KBM-7 (cell line): Measurements from ENCODE around the gene CEMIP.

Source experiments
- DNase-seq: peaks from one replicate; pipeline ENCODE4 v3.0.0-alpha.2; 2015
- in situ Hi-C: fragments of 300-500 bp; cut with MboI; formaldehyde crosslinking; loops from 2 replicates; pipeline ENCODE4 v1.14.3; 2020; ENCODE audit warnings: low sequenced_read_pairs, low pct_unique_long_range_greater_than_20kb, mixed read lengths

The CEMIP gene

DNA sequence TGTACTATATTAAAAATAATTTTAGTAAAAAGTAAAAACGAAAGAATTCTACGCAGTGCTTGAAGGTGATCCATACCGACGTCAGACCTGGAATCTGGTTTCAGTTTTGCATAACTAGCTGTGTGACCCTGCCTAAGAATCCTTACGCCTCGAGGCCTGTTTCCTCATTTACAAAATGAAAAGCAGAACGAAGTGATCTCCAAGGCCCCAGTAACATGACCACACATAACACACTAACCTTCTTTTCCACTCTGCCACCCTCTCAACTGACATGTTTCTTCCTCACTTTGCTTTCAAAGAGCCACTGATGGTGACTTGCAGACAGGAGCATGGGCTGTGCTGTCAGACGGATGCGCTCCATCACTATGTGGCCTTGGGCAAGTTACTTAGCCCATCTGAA lies 205.7 kb downstream of the CEMIP start:
- in situ Hi-C loops = no loop called here

DNA sequence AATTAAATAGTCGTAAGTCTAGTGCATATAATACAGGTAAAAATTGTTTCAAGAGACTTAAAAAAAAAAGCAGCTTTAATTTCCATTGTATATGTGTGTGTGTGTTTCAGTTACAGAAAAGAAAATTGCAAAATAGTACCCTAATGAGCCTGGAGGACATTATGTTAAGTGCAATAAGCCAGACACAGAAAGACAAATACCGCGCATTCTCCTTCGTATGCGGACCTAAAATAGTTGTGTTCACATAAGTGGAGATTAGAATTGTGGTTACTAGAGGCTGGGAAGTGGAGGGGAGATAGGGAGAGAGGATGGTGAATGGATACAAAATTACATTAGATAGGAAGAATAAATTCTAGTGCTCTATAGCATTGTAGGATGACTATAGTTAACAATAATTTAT lies 206.8 kb downstream of the CEMIP start:
- DNase-seq = no peak
- in situ Hi-C loops = no loop called here

More for the DNA sequence above, 205.7 kb downstream of the CEMIP start:
- peak; percentile 96 for DNase-seq

DNA sequence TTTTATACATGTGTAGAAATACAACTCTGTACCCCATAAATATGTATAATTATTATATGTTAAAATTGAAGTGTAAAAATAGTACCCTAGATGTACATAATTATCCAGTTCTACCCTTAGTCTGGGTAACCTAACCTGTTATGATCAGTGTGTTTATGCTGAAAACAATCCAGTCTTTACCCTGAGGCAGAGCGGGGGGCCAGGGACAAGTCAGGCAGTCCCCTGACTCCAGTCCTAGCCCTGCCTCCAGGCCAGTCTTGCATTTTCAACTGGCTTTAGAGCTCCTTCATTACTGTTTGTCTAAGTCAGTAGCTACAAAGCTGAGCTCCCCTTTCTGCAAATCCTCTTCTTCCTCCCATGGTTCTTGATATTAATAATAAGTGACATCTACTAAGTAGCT lies 207.3 kb downstream of the CEMIP start:
- in situ Hi-C loops = no loop called here
- DNase-seq = no peak

GRCh38 chr15:80988148-80988796 lies 209.1 kb downstream of the CEMIP start:
- in situ Hi-C loops = no loop called here
- no peak for DNase-seq

GRCh38 chr15:80989081-80989517 lies 209.9 kb downstream of the CEMIP start:
- in situ Hi-C loops = no loop called here
- DNase-seq = peak; percentile 67

DNA sequence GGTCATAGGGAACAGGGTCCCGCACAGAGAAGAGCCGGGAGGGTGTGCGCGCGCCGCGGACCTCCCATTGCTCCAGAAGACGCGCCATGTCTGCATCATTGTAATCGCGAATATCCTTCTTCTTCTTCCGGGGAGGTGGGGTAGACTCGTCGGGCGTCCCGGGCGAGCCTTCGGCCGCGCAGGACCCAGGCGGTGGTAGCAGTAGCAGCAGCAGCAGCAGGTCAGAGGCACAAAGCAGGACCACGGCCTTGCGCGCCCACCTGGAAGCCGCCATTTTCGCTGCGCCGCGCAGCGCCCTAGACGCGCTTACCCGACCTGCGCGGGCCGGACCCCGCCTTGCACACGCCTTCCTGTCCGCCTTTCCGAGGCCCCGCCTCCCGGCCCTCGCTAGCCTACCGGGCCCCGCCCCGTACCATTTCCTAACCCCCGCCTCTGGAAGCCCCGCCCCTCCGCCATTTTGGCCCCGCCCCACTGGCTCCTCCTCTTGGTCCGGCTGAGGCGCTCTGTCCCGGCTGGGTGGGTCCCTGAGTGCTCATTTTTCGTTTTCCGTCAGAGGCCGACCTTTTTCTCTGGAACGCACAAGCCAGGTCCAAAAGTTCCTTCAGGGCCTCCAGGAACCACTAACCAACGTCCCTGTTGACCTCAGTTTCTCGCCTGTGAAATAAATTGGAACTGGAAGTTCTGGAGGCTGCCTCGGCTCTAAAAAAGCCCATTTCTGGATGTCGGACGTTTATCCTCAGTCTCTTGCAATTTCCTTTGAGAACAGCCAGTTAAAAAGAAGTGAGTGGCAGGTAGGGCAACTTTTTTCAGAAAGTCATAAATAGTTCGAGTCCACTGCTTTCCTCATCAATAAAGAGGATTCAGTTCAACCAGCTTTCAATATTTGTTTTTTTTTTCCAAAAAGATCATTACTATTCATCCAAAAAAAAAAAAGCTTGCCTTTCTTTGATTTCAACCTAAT lies 210.6 kb downstream of the CEMIP start, which contains the start of gene MESD:
Gene MESD (minus strand): TSS at position 302 of the 961 bp plus-strand sequence. CDS start 28 bp downstream, at position 274.
- in situ Hi-C loops = loop anchor here (10.0 kb wide), 1 partner anchor 275 kb away; no protein-coding TSS in a partner anchor

GRCh38 chr15:80990955-80991354 lies 211.8 kb downstream of the CEMIP start:
- in situ Hi-C loops = loop anchor here (10.0 kb wide), 1 partner anchor 274 kb away; no protein-coding TSS in a partner anchor
- DNase-seq = no peak

More for the DNA sequence above, 210.6 kb downstream of the CEMIP start, which contains the start of gene MESD:
- DNase-seq = peak; percentile 97

DNA sequence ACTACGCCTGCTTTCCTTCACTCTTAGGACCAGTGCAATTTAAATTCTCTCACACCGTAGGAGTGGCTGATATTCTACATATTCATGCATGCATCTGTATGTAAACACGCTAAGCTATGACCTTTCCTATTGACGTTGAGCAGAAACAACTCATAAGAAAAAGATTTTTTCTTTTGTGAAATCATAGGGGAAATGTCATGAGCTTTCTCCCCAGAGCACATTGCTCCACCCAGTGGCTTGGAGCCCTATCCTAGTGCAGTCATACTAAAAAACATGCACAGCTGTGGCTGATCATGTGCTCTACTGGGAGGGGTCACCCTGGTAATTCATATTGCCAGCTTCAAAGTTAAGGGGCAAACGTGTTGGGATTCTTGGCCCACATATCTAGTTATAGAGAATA lies 212.3 kb downstream of the CEMIP start:
- in situ Hi-C loops = loop anchor here (10.0 kb wide), 1 partner anchor 273 kb away; no protein-coding TSS in a partner anchor
- peak; percentile 30 for DNase-seq

DNA sequence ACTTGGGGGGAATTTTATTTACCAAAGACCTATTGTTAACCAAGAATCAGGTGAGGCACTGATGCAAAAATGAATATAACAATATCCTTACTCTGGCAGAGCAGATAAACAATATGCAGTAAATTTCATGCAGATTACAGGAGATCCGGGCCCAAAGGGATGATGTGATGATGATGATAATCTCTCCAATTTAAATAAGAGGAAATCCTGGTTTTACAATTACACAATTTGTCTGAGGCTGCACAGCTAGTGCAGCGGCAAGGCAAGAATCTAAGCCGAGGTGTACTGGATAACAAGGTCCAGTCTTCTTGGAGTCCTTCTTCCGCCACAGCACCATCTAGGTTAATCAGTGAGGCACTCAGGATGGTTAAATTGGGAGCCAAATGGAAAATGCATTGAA lies 212.8 kb downstream of the CEMIP start:
- in situ Hi-C loops = loop anchor here (10.0 kb wide), 1 partner anchor 273 kb away; no protein-coding TSS in a partner anchor
- no peak for DNase-seq

GRCh38 chr15:80992441-80992840 lies 213.3 kb downstream of the CEMIP start:
- in situ Hi-C loops = loop anchor here (10.0 kb wide), 1 partner anchor 272 kb away; no protein-coding TSS in a partner anchor
- no peak for DNase-seq

DNA sequence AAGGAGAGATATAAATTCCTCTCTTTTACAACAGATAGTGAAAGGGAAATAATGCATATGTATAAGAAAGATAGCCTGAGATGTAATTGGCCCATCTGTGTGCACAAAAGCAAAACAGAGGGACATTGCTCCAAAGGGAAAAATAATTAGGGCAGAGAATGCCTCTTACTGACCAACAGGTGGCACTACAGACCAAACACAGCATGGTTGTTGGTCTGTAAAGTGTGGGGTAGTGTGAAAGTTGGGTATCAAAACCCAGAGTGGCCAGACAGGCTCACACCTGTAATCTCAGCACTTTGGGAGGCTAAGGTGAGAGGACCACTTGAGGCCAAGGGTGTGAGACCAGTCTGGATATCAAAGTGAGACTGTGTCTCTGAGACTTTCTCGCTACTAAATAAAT lies 217.1 kb downstream of the CEMIP start:
- peak; percentile 64 for DNase-seq
- in situ Hi-C loops = loop anchor here (10.0 kb wide), 1 partner anchor 269 kb away; no protein-coding TSS in a partner anchor

DNA sequence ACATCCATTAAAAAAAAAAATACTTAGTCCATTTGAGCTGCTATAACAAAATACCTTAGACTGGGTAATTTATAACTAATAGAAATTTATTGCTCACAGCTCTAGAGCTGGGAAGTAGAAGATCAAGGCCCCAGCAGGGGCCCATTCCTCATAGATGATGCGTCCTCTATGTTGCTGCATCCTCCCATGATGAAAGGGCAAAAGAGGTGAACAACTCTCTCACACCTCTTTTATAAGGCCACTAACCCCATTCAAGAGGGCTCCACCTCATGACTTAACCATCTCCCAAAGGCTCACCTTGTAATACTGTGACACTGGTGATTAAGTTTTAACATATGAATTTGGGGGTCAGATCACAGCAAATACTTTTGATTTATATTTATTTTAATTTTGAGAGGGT lies 218.5 kb downstream of the CEMIP start:
- DNase-seq = no peak
- in situ Hi-C loops = loop anchor here (10.0 kb wide), 1 partner anchor 267 kb away; no protein-coding TSS in a partner anchor

- in situ Hi-C loops = loop anchor here (10.0 kb wide), 1 partner anchor 267 kb away; no protein-coding TSS in a partner anchor
- DNase-seq = no peak
Observed at GRCh38 chr15:80998251-80998650, 219.1 kb downstream of the CEMIP start.

GRCh38 chr15:80999623-81000036 lies 220.5 kb downstream of the CEMIP start:
- peak; percentile 86 for DNase-seq
- in situ Hi-C loops = loop anchor here (10.0 kb wide), 1 partner anchor 265 kb away; no protein-coding TSS in a partner anchor

DNA sequence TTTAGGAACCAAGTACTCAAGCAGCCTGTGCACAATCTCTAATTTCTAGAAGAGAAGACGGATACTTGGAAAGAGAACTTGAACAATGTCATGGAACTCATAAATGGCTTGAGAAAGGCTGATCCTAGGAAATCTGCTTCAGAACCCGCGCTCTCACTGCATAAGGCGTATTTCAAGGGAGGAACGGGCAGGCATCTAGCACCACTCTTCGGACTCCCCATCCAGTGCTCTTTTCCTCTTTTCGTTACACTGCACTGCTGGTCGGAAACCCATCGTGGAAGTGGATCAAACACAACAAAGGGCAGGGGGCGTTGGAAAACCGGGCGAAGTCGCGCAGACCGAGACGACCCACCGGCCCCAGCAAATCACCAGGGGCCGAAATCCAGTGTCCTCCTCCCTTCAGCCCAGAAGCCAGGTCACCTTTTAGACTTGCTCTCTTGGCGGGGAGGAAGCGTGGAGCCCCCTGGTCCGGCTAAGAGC lies 221.0 kb downstream of the CEMIP start:
- in situ Hi-C loops = no loop called here
- no peak for DNase-seq

- DNase-seq = peak; percentile 94
- in situ Hi-C loops = no loop called here
Observed at GRCh38 chr15:81000624-81001151, 221.5 kb downstream of the CEMIP start, which contains the start of gene TLNRD1. TSS of gene TLNRD1 (plus strand) at chr15:81000923. CDS start at chr15:81002272, 1,349 bp downstream.
